D721Med (cell line): ENCODE measurements around the gene BOC.
"Not testable (repeated sequence)": the region's sequence is repeated elsewhere in the genome, so short reads cannot be mapped to it uniquely, and the experiment has no call there.

Source experiments
- DNase-seq: peaks from one replicate; pipeline ENCODE4 v3.0.0; 2011; ENCODE audit warnings: low spot score; ENCODE audit not compliant: insufficient read length
- FAIRE-seq: peaks from 2 replicates; lab custom pipeline; 2011; peaks lifted over from hg19 to GRCh38; lab: Jason Lieb, UNC
- CTCF ChIP-seq: IDR thresholded peaks from 2 replicates; pipeline ENCODE4 v1.5.1; 2012; ENCODE audit warnings: mild to moderate bottlenecking, control low read depth; ENCODE audit not compliant: insufficient read depth; ENCODE audit errors: missing control alignments

BOC gene

GRCh38 chr3:113167825-113168801 lies 43.2 kb upstream of the BOC start:
- no peak for DNase-seq
- TF ChIP-seq CTCF: no peak
- FAIRE-seq: no peak

DNA sequence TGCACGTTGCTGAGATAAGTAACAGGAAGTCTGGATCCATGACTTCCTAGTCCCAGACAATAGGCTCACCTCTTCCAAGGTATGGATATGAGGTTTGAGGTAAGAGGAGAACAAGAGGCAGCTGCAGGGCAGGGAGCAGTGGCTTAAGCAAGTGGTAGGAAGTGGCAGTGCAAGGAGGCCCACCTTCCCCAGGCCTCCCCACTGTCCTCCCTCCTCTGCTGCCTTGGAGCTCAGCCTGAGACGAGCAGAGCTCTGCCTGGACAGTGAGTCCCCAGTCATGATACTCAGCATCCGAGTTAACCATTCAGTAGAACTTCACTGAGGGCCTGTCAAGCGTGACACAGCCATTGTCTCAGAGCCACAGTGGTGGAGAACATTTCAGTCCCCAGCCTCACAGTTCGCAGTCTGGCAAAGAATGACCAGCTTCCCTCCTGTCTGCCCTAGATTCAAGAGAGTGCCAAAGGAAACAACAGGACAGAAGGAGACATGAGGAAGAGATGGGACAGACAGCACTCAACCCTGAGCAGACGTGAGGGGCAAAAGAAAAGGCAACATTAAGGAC lies 41.4 kb upstream of the BOC start:
- DNase-seq (no peak), FAIRE-seq (no peak)
- TF ChIP-seq CTCF: no peak

- FAIRE-seq (no peak), DNase-seq (no peak)
- TF ChIP-seq CTCF: no peak
Observed at GRCh38 chr3:113170771-113171170, 40.6 kb upstream of the BOC start.

DNA sequence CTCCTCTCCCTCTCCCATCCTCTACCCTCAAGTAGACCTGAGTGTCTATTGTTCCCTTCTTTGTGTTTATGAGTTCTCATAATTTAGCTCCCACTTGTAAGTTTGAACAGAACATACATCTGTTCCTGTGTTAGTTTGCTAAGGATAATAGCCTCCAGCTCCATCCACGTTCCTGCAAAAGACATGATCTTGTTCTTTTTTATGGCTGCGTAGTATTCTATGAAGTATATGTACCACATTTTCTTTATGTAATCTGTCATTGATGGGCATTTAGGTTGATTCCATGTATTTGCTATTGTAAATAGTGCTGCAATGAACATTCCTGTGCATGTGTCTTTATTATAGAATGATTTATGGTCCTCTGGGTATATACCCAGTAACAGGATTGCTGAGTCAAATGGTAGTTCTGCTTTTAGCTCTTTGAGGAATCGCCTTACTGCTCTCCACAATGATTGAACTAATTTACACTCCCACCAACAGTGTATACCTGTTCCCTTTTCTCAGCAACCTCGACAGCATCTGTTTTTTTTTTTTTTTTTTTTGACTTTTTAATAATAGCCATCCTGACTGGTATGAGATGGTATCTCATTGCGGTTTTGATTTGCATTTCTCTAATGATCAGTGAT lies 39.6 kb upstream of the BOC start:
- not testable (repeated sequence) for FAIRE-seq, DNase-seq

GRCh38 chr3:113173102-113173501 lies 38.3 kb upstream of the BOC start:
- no peak for FAIRE-seq
- no peak for TF ChIP-seq CTCF
- no peak for DNase-seq

DNA sequence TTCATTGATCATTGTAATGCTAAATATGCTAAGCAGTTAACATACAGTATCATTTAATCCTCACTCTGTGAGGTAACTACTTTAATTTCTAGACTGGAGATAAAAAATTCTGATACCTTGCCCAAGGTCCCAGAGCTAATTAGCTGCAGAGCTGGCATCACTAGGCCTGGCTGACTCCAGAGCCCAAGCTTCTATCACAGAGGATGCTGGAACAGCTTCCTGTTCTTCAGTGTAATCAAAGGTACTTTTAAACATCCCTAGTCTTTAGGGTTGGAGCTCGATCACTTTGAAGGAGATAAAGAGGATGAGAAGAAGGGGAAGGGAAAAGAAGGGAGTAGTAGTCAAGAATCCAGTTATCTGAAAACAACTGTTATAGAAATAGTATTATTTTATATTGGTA lies 37.1 kb upstream of the BOC start:
- no peak for TF ChIP-seq CTCF
- FAIRE-seq (no peak), DNase-seq (no peak)

DNA sequence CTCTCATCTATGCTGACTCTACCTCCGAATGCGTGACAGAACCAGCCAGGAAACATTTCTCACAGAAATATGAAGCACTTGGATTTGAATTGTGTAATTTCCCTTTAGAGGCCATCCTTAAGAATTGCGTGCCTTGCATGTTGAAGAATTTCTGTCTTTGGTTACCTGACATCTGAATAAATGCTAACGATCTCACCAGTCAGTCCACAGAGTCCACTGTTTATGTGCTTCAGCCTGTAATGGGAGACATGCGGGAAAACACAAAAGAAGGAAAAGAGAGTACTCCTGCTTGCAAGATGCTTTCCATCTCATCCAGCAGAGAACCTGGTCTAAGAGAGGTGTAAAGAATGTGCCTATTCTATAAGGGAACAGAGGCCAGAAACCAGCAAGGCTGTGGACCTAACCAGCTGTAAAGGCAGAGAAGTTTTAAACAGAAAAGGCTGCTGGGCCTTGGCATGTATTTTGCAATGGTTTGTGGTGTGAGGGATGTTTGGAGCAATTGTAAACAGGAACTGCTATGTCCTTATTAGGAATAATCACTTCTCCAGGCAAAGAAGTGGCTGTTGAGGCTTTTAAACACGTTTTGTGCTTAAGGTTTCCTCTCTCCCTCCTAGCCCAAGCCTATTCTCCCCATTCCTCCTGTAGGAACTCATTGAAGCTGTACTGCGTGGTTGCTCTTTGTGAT lies 36.4 kb upstream of the BOC start:
- TF ChIP-seq CTCF: no peak
- FAIRE-seq: no peak

More for the DNA sequence above, 36.4 kb upstream of the BOC start:
- DNase-seq: no peak
